ENCODE results near the gene WWOX. TPM values are rescaled to one million over a fixed set of nuclear protein-coding genes. Genes with fewer than 3 reads are reported as not detected.

The WWOX gene
- total RNA-seq, 1 donor from 2014 or later, result 19.2 TPM

GRCh38 chr16:78269256-78269655 lies 169.8 kb downstream of the WWOX start:
- Histone ChIP-seq H3K9me3 (peaks cover under 1% of the 10 kb centered on the region), H3K4me3 (no peak overlapping the region), H3K27ac (no peak overlapping the region), H3K27me3 (ENCODE audit: low read depth) (no peaks in the 10 kb centered on the region), H3K36me3 (no peaks in the 10 kb centered on the region), H3K4me1 (no peaks in the 10 kb centered on the region)
- intact Hi-C loops (cut with DNase I), result no loop called here
- no peak for TF ChIP-seq CTCF (IDR thresholded peaks at IDR 0.05)
- DNase-seq, result no peak
- ATAC-seq, result no peak

DNA sequence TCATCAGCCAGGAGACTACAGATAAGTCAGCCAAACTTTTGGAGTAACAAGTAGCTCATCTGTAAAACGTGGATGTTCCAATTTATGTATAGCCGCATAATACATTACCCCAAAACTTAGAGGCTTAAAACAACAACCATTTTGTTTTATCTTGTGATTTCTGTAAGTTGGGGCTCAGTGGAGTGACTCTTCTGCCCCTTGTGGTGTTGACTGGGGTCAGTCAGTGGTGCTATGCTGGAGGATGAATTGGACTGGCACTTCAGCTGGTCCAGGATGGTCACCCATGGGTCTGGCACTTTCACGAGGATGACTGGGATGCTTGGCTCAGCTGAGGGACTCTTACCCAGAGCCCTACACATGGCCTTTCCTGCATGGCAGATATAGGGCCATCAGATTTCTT lies 172.5 kb downstream of the WWOX start:
- no peak overlapping the region for H3K27ac ChIP-seq
- ATAC-seq (no peak), DNase-seq (no peak)
- no peak overlapping the region for H3K4me3 ChIP-seq
- H3K4me1 ChIP-seq, result no peaks in the 10 kb centered on the region
- H3K27me3 ChIP-seq (ENCODE audit: low read depth), result no peaks in the 10 kb centered on the region
- no peak for TF ChIP-seq CTCF (IDR thresholded peaks at IDR 0.05)
- H3K36me3 ChIP-seq, result no peaks in the 10 kb centered on the region
- H3K9me3 ChIP-seq, result no peaks in the 10 kb centered on the region
- intact Hi-C loops (cut with DNase I), result no loop called here

DNA sequence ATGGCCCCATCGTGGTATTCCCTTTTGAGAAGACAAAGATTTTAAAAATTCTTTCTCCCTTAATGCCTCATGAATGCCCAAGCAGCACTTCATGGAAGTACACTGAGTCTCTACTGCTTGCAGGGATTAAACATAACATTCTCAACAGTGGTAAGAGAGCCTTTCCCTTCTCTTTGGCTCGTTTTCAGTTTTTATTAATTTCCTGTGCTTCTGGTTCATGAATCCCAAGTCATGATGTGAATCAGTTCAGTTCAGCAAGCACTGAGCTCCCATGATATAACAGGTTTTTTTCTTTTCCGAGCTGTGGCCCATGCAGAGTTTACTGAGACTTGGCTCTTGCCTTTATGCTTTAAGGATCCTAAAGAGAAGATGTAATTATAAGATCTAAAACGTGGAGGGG lies 175.3 kb downstream of the WWOX start:
- intact Hi-C loops (cut with DNase I), result no loop called here
- Histone ChIP-seq H3K27me3 (ENCODE audit: low read depth) (no peaks in the 10 kb centered on the region), H3K4me1 (no peaks in the 10 kb centered on the region), H3K4me3 (no peak overlapping the region), H3K9me3 (no peaks in the 10 kb centered on the region), H3K27ac (no peak overlapping the region), H3K36me3 (no peaks in the 10 kb centered on the region)
- TF ChIP-seq CTCF (IDR thresholded peaks at IDR 0.05), result no peak
- ATAC-seq (no peak), DNase-seq (no peak)

DNA sequence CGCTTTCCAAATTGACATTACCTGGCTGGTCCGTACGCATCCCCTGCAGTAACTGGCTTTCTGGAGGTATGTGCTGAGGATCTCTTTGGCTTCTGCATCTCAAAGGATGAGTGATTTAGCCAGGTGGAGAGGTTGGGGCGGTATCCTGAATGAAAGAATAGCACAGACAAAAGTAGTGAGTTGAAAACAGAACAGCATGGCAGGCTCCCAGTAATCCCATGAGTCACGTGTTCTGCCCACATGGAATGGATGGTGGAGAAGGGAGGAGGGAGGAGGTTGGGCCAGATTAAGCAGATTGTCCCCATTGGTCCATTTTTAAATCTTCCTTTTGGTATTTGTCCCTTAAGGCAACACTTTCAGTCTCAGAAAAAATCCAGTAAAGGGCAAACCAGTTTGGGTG lies 176.0 kb downstream of the WWOX start:
- Histone ChIP-seq H3K27ac (no peak overlapping the region), H3K4me1 (no peaks in the 10 kb centered on the region), H3K27me3 (ENCODE audit: low read depth) (no peaks in the 10 kb centered on the region), H3K36me3 (no peaks in the 10 kb centered on the region), H3K4me3 (no peak overlapping the region), H3K9me3 (no peaks in the 10 kb centered on the region)
- DNase-seq (no peak), ATAC-seq (no peak)
- intact Hi-C loops (cut with DNase I), result no loop called here
- TF ChIP-seq CTCF (IDR thresholded peaks at IDR 0.05), result no peak

DNA sequence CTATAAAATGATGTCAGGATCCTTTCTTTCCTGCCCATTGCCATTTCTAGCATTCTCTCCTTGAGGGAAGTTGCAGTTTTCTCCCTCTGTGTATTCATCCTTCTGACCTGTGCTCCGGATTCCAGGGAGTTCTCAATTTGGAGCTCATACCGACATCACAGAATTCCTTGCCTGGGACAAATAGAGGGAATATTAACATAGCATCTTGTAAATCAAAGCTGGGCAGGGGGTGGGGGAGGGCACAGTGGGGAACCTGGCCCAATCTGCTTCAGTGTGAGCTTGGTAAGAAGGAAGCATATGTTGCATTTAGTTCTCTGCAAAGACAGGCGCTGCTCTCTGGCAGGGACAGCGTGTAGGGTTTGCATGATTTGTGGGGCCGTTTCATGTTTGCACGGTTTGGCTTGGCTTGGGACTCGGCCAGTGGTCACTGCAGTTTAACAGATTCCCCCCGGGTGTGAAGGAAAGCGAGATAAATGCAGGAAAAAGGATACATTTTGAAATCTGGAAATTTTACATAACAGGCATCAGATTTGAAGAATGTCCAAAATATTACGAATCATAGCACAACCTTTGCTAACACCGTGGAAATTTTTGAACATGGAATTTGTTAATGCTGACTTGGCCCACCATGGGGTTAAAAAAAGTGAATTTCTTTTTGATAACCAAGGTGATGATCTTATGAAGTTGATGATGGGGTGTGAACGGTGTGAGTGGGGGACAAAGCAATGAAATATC lies 178.0 kb downstream of the WWOX start:
- no peak for ATAC-seq

More for the DNA sequence above, 178.0 kb downstream of the WWOX start:
- Histone ChIP-seq H3K4me3 (no peak overlapping the region), H3K27me3 (ENCODE audit: low read depth) (no peaks in the 10 kb centered on the region), H3K27ac (no peak overlapping the region), H3K9me3 (no peaks in the 10 kb centered on the region), H3K4me1 (no peaks in the 10 kb centered on the region), H3K36me3 (no peaks in the 10 kb centered on the region)
- no peak for DNase-seq
- intact Hi-C loops (cut with DNase I), result no loop called here
- TF ChIP-seq CTCF (IDR thresholded peaks at IDR 0.05), result no peak

Measured in lower lobe of right lung (tissue), 2 donors.